Measurements from ENCODE around the gene LRRC45.

DNA sequence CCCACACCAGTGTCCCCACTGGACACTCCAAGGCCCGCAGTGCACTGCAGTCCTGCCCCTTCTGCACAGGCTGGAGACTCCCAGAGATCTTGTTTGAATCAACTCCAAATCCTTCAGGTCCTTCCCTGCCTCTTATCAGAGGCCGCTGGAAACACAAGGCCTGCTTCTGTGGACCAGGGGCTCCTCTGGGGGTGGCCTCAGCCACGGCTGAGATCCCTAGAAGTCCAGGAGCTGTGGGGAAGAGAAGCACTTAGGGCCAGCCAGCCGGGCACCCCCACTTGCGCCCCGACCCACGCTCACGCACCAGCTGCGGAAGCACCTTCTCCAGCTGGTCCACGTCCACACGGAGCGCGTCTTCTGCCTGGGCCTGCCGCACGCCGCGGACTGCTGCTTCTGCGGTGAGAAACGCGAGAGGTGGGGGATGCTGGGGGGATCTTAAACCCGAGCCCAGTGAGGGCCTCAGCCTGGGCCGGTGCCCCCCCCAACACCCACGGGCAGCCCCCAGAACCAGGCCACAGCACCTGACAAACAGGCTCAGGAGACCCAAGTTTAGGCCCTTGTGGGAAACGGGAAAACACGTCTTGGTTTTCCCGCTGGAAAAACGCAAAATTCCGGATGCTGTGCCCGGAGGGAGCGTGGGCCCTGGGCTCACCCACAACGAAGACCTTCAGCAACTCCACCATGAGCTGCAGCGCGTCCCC is 4.0 kb upstream of the LRRC45 start:
- TF ChIP-seq POLR2A (IDR thresholded peaks at IDR 0.05; ENCODE audit: borderline replicate concordance, extremely low read depth, insufficient read depth, insufficient read length) = no peak
- no peak for TF ChIP-seq YY1 (IDR thresholded peaks at IDR 0.05; ENCODE audit: extremely low read depth, insufficient replicate concordance, low read depth, low read length)
- TF ChIP-seq, protein P1, sequence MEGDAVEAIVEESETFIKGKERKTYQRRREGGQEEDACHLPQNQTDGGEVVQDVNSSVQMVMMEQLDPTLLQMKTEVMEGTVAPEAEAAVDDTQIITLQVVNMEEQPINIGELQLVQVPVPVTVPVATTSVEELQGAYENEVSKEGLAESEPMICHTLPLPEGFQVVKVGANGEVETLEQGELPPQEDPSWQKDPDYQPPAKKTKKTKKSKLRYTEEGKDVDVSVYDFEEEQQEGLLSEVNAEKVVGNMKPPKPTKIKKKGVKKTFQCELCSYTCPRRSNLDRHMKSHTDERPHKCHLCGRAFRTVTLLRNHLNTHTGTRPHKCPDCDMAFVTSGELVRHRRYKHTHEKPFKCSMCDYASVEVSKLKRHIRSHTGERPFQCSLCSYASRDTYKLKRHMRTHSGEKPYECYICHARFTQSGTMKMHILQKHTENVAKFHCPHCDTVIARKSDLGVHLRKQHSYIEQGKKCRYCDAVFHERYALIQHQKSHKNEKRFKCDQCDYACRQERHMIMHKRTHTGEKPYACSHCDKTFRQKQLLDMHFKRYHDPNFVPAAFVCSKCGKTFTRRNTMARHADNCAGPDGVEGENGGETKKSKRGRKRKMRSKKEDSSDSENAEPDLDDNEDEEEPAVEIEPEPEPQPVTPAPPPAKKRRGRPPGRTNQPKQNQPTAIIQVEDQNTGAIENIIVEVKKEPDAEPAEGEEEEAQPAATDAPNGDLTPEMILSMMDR (IDR thresholded peaks at IDR 0.05 in 2 of 3, conservative IDR thresholded peaks at IDR 0.05 in 1 of 3; ENCODE audit: borderline replicate concordance in 1 of 3, insufficient read depth in 1 of 3, low read depth in 2 of 3, low read length in 2 of 3) = no peak
- TF ChIP-seq POLR2AphosphoS5 (IDR thresholded peaks at IDR 0.05; ENCODE audit: low read depth, low read length) = no peak
- TF ChIP-seq, protein P2, sequence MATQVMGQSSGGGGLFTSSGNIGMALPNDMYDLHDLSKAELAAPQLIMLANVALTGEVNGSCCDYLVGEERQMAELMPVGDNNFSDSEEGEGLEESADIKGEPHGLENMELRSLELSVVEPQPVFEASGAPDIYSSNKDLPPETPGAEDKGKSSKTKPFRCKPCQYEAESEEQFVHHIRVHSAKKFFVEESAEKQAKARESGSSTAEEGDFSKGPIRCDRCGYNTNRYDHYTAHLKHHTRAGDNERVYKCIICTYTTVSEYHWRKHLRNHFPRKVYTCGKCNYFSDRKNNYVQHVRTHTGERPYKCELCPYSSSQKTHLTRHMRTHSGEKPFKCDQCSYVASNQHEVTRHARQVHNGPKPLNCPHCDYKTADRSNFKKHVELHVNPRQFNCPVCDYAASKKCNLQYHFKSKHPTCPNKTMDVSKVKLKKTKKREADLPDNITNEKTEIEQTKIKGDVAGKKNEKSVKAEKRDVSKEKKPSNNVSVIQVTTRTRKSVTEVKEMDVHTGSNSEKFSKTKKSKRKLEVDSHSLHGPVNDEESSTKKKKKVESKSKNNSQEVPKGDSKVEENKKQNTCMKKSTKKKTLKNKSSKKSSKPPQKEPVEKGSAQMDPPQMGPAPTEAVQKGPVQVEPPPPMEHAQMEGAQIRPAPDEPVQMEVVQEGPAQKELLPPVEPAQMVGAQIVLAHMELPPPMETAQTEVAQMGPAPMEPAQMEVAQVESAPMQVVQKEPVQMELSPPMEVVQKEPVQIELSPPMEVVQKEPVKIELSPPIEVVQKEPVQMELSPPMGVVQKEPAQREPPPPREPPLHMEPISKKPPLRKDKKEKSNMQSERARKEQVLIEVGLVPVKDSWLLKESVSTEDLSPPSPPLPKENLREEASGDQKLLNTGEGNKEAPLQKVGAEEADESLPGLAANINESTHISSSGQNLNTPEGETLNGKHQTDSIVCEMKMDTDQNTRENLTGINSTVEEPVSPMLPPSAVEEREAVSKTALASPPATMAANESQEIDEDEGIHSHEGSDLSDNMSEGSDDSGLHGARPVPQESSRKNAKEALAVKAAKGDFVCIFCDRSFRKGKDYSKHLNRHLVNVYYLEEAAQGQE (IDR thresholded peaks at IDR 0.05; ENCODE audit: low read depth) = no peak
- TF ChIP-seq, protein P3, sequence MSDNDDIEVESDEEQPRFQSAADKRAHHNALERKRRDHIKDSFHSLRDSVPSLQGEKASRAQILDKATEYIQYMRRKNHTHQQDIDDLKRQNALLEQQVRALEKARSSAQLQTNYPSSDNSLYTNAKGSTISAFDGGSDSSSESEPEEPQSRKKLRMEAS (IDR thresholded peaks at IDR 0.05) = no peak
- no peak for TF ChIP-seq ZNF274 (IDR thresholded peaks at IDR 0.05; ENCODE audit: low read depth, low read length)
- TF ChIP-seq EZH2 (IDR thresholded peaks at IDR 0.05) = no peak
- TF ChIP-seq ELF1 (IDR thresholded peaks at IDR 0.05; ENCODE audit: borderline replicate concordance, low read depth) = no peak
- TF ChIP-seq CEBPB (IDR thresholded peaks at IDR 0.05; ENCODE audit: low read depth) = no peak
- TF ChIP-seq TCF7L2 (IDR thresholded peaks at IDR 0.05; ENCODE audit: borderline replicate concordance, extremely low read depth, insufficient read depth, insufficient read length) = no peak
- TF ChIP-seq CBX3 (IDR thresholded peaks at IDR 0.05; ENCODE audit: low read depth) = no peak
